SJCRH30 (cell line): ENCODE data around the gene AKAP6. TPM values are rescaled to one million over a fixed set of nuclear protein-coding genes. Genes with fewer than 3 reads are reported as not detected.

Source experiments
- DNase-seq, 2 experiments: peaks; one replicate each; pipeline ENCODE4 v3.0.0-alpha.2; 2015 to 2020
- H3K27ac ChIP-seq: fragments of 250-450 bp; sonication (Bioruptor Pico); 2 replicates; pipeline ENCODE4 v1.5.1; 2020; ENCODE audit warnings: mild to moderate bottlenecking, moderate library complexity
- H3K27me3 ChIP-seq: fragments of 250-450 bp; sonication (Bioruptor Pico); 2 replicates; pipeline ENCODE4 v1.5.1; 2020; ENCODE audit warnings: mild to moderate bottlenecking, moderate library complexity
- H3K36me3 ChIP-seq: fragments of 250-450 bp; sonication (Bioruptor Pico); 2 replicates; pipeline ENCODE4 v1.5.1; 2020; ENCODE audit warnings: mild to moderate bottlenecking, moderate library complexity
- H3K4me1 ChIP-seq: fragments of 250-450 bp; sonication (Bioruptor Pico); 2 replicates; pipeline ENCODE4 v1.5.1; 2020; ENCODE audit warnings: mild to moderate bottlenecking, moderate library complexity
- H3K4me3 ChIP-seq: fragments of 250-450 bp; sonication (Bioruptor Pico); 2 replicates; pipeline ENCODE4 v1.5.1; 2020; ENCODE audit warnings: mild to moderate bottlenecking, moderate library complexity
- H3K9me3 ChIP-seq: fragments of 250-450 bp; sonication (Bioruptor Pico); replicated peaks from 2 replicates; pipeline ENCODE4 v1.5.1; 2020; ENCODE audit warnings: mild to moderate bottlenecking, moderate library complexity
- total RNA-seq: library from RNA; depleted of rRNA; stranded (reverse); fragments of >200 nt; shearing (Covaris generic); gene quantifications from 2 replicates; pipeline ENCODE4 v1.2.3, GENCODE V29; 2014

AKAP6 gene
- total RNA-seq, 1 experiment from 2014 or later: 14.6 TPM

DNA sequence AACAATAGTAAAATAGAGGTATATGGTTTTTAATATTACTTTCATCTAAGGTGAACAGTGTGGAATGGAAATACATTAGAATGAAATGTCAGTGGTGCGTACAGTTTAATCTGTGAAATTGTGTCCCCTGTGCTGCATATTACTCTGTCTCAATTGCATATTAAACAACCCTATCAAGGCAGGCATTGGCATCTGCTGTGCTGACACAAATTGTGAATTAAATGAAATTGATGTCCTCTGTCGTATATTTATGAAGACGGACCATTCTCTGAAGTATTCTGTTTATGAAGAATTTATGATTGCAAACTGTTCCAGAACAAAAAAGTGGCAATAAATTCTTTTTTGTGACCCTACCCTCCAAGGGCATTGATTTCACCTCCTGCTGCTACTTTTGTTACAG lies 405.2 kb downstream of the AKAP6 start:
- H3K4me3 ChIP-seq: no peak overlapping the region
- DNase-seq: no peak
- no peaks in the 10 kb centered on the region for H3K36me3 ChIP-seq
- H3K4me1 ChIP-seq: peaks cover 5% of the 10 kb centered on the region
- no peaks in the 10 kb centered on the region for H3K9me3 ChIP-seq
- H3K27me3 ChIP-seq: no peaks in the 10 kb centered on the region
- no peak overlapping the region for H3K27ac ChIP-seq

GRCh38 chr14:32737621-32738020 lies 408.5 kb downstream of the AKAP6 start:
- Histone ChIP-seq H3K27ac (no peak overlapping the region), H3K27me3 (no peaks in the 10 kb centered on the region), H3K4me1 (no peaks in the 10 kb centered on the region), H3K4me3 (no peak overlapping the region), H3K9me3 (no peaks in the 10 kb centered on the region), H3K36me3 (0 out of 2 replicates have a peak, but pooled peaks cover 2% of the 10 kb centered on the region)
- no peak for DNase-seq

GRCh38 chr14:32738206-32738871 lies 409.2 kb downstream of the AKAP6 start:
- H3K27ac ChIP-seq: no peak overlapping the region
- no peak overlapping the region for H3K4me3 ChIP-seq
- no peaks in the 10 kb centered on the region for H3K27me3 ChIP-seq
- no peaks in the 10 kb centered on the region for H3K4me1 ChIP-seq
- DNase-seq: no peak
- H3K9me3 ChIP-seq: no peaks in the 10 kb centered on the region
- H3K36me3 ChIP-seq: 0 out of 2 replicates have a peak, but pooled peaks cover 2% of the 10 kb centered on the region

GRCh38 chr14:32744811-32745445 lies 415.8 kb downstream of the AKAP6 start:
- Histone ChIP-seq H3K4me3 (no peak overlapping the region), H3K27me3 (no peaks in the 10 kb centered on the region), H3K4me1 (no peaks in the 10 kb centered on the region), H3K9me3 (no peaks in the 10 kb centered on the region), H3K36me3 (0 out of 2 replicates have a peak, but pooled peaks cover 2% of the 10 kb centered on the region), H3K27ac (no peak overlapping the region)
- no peak for DNase-seq

- Histone ChIP-seq H3K27ac (no peak overlapping the region), H3K27me3 (no peaks in the 10 kb centered on the region), H3K4me3 (no peak overlapping the region), H3K9me3 (0 out of 2 replicates have a peak, but pooled peaks cover 2% of the 10 kb centered on the region), H3K4me1 (no peaks in the 10 kb centered on the region), H3K36me3 (no peaks in the 10 kb centered on the region)
- DNase-seq: no peak
Observed at GRCh38 chr14:32754209-32754608, 425.1 kb downstream of the AKAP6 start.

GRCh38 chr14:32756173-32756572 lies 427.1 kb downstream of the AKAP6 start:
- H3K27me3 ChIP-seq: no peaks in the 10 kb centered on the region
- peaks cover 2% of the 10 kb centered on the region; the same call in 1 of the 2 replicates for H3K9me3 ChIP-seq
- H3K4me1 ChIP-seq: no peaks in the 10 kb centered on the region
- no peak for DNase-seq
- no peaks in the 10 kb centered on the region for H3K36me3 ChIP-seq
- no peak overlapping the region for H3K27ac ChIP-seq
- H3K4me3 ChIP-seq: no peak overlapping the region

DNA sequence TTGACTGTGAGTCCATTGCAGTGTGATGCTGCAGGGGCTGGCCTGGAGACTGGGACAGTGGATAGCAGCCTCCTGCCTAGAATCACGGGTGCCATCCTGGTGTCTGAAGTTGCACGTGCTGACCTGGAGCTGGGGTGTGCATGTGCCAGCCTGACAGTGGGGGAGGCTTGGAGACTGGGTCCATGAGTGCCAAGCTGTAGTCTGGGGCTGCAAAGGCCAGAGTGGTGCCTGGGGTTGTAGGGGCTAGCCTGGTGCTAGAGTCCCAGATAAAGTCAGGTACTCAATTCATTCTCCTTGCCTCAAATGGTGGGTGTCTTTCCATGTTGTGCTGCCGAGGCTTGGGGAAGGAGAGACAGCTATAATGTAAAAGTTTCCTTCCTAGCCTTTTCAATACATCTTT lies 427.7 kb downstream of the AKAP6 start:
- no peaks in the 10 kb centered on the region for H3K36me3 ChIP-seq
- no peak for DNase-seq
- H3K9me3 ChIP-seq: peaks cover 2% of the 10 kb centered on the region; the same call in 1 of the 2 replicates
- H3K27me3 ChIP-seq: no peaks in the 10 kb centered on the region
- no peaks in the 10 kb centered on the region for H3K4me1 ChIP-seq
- no peak overlapping the region for H3K4me3 ChIP-seq
- no peak overlapping the region for H3K27ac ChIP-seq

DNA sequence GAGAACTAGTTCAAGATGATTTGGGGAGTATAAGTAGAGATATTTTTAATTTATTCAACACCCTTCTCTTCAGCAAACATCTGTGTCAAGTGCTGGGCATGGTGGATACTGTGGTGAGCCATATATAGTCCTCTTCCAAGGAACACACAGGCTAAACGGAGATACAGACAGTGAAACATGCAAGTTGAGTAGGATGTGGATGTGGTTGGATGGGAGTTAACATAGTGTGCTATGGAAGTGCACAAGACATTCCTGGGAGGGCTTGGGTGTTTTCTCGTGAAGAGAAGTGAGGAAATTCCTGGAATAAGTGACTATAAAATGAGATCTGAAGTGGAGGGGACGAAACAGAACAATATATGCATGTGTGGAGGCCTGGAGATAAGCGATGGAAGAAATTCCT lies 428.5 kb downstream of the AKAP6 start:
- no peaks in the 10 kb centered on the region for H3K4me1 ChIP-seq
- H3K27ac ChIP-seq: no peak overlapping the region
- DNase-seq: no peak
- H3K27me3 ChIP-seq: no peaks in the 10 kb centered on the region
- H3K4me3 ChIP-seq: no peak overlapping the region
- no peaks in the 10 kb centered on the region for H3K36me3 ChIP-seq
- peaks cover 2% of the 10 kb centered on the region; the same call in 1 of the 2 replicates for H3K9me3 ChIP-seq

- H3K27me3 ChIP-seq: no peaks in the 10 kb centered on the region
- DNase-seq: no peak
- peaks cover 2% of the 10 kb centered on the region; the same call in 1 of the 2 replicates for H3K9me3 ChIP-seq
- no peaks in the 10 kb centered on the region for H3K4me1 ChIP-seq
- H3K27ac ChIP-seq: no peak overlapping the region
- no peaks in the 10 kb centered on the region for H3K36me3 ChIP-seq
- H3K4me3 ChIP-seq: no peak overlapping the region
Observed at GRCh38 chr14:32761381-32761968, 432.4 kb downstream of the AKAP6 start.

DNA sequence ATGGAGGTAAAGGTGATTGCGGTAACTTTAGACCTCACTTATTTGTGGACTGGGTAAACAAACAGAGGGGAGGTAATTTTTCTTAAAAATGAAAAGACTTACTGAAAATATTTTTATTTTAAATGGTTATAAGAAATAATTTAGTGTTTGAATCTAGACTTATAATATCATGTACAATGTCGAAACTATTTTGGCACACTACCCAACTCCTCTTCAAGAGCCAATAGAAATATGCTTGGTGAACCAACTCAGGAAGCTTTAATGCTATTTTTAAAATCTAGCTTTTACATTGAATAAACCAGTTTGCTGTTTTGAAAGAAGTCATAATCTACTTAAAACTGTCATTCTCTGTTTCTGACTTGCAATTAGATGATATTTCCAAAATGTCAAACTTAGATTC lies 433.8 kb downstream of the AKAP6 start:
- H3K4me1 ChIP-seq: no peaks in the 10 kb centered on the region
- H3K27ac ChIP-seq: no peak overlapping the region
- H3K9me3 ChIP-seq: peaks cover 2% of the 10 kb centered on the region; the same call in 1 of the 2 replicates
- no peaks in the 10 kb centered on the region for H3K36me3 ChIP-seq
- H3K4me3 ChIP-seq: no peak overlapping the region
- H3K27me3 ChIP-seq: no peaks in the 10 kb centered on the region
- no peak for DNase-seq

DNA sequence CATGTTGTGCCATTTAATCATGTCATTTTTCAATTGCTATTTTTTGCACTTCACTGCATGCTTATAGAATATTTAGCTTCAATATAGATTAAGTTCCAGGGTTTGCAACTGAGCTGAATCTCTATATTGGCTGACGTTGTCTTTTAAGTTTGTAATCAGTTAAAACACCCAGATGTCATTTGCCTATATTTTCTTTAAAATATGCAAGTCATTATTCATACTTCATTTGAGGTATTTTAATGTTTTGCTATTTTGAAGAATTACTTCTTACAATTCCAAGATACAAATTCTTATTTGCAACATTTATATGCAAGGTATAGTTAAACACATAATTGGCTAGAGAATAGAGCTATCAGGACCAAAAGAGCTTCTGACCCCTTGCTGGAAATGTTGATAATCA lies 434.6 kb downstream of the AKAP6 start:
- H3K27ac ChIP-seq: no peak overlapping the region
- DNase-seq: no peak
- H3K4me1 ChIP-seq: no peaks in the 10 kb centered on the region
- H3K9me3 ChIP-seq: peaks cover 2% of the 10 kb centered on the region; the same call in 1 of the 2 replicates
- H3K36me3 ChIP-seq: no peaks in the 10 kb centered on the region
- no peak overlapping the region for H3K4me3 ChIP-seq
- no peaks in the 10 kb centered on the region for H3K27me3 ChIP-seq

DNA sequence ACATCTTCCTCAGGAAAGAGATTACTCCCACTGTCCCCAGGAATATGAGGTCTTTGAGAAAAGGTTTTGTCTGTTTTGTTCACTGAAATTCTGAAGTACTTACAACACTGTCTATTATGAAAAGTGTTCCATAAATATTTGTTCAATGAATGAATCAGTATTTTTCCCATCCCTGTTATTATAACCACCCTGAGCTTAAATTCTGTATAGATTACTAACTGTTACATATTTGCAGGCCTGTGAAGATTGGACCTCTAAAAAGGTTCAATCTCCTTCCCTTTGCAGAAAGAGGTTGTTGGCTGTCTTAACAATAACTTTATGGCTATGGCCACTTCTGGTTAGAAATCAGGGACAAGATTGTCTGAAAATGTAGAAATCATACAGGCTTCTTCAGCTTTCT lies 435.0 kb downstream of the AKAP6 start:
- DNase-seq: no peak
- H3K9me3 ChIP-seq: no peaks in the 10 kb centered on the region; the same call in 1 of the 2 replicates

DNA sequence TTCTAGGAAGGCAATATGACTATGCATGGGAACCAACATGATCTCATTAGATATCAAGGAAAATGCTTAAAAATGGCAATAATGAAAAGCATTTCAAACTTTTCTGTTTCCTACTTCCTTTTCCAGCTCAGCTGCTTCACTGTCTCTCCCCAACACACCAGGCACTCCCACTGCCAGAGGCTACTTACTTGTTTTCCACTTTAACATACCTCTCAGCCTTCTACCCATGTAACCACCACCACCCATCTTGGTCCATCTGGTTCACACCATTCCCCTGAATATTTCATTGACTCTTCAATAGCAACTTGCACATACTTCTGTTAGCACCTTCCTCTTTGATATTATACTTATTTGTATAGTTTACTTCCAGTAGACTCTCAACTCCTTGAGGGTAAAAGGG lies 441.3 kb downstream of the AKAP6 start:
- no peaks in the 10 kb centered on the region for H3K9me3 ChIP-seq
- H3K4me3 ChIP-seq: no peak overlapping the region
- H3K27me3 ChIP-seq: no peaks in the 10 kb centered on the region
- H3K36me3 ChIP-seq: no peaks in the 10 kb centered on the region
- H3K27ac ChIP-seq: no peak overlapping the region
- no peak for DNase-seq
- H3K4me1 ChIP-seq: no peaks in the 10 kb centered on the region

More for the DNA sequence above, 435.0 kb downstream of the AKAP6 start:
- no peak overlapping the region for H3K4me3 ChIP-seq
- no peaks in the 10 kb centered on the region for H3K36me3 ChIP-seq
- H3K4me1 ChIP-seq: no peaks in the 10 kb centered on the region
- H3K27me3 ChIP-seq: no peaks in the 10 kb centered on the region
- H3K27ac ChIP-seq: no peak overlapping the region

- H3K27me3 ChIP-seq: no peaks in the 10 kb centered on the region
- H3K9me3 ChIP-seq: no peaks in the 10 kb centered on the region
- DNase-seq: no peak
- no peak overlapping the region for H3K4me3 ChIP-seq
- H3K27ac ChIP-seq: no peak overlapping the region
- H3K4me1 ChIP-seq: no peaks in the 10 kb centered on the region
- no peaks in the 10 kb centered on the region for H3K36me3 ChIP-seq
Observed at GRCh38 chr14:32774214-32774613, 445.1 kb downstream of the AKAP6 start.

- Histone ChIP-seq H3K27me3 (no peaks in the 10 kb centered on the region), H3K9me3 (no peaks in the 10 kb centered on the region; the same call in 1 of the 2 replicates), H3K4me3 (no peak overlapping the region), H3K27ac (no peak overlapping the region), H3K36me3 (no peaks in the 10 kb centered on the region), H3K4me1 (no peaks in the 10 kb centered on the region)
- DNase-seq: no peak
Observed at GRCh38 chr14:32779840-32780239, 450.7 kb downstream of the AKAP6 start.
